NCI-H1092 (cell line): ENCODE measurements around the gene CD2BP2.
"Not testable (repeated sequence)": the region's sequence is repeated elsewhere in the genome, so short reads cannot be mapped to it uniquely, and the experiment has no call there.

Experiments used
- DNase-seq: peaks from one replicate; lab custom pipeline; 2025; lab: John Stamatoyannopoulos, UW

Gene CD2BP2

GRCh38 chr16:30355144-30355953, at the start of gene CD2BP2:
TSS of gene CD2BP2 (minus strand) at chr16:30355308. CDS start at chr16:30354681, 627 bp downstream.
- peak; percentile 98 for DNase-seq

GRCh38 chr16:30401768-30402425, 46.8 kb upstream of the CD2BP2 start:
- DNase-seq = no peak

GRCh38 chr16:30399435-30400186, 44.5 kb upstream of the CD2BP2 start:
- DNase-seq = no peak

GRCh38 chr16:30398661-30399434, 43.7 kb upstream of the CD2BP2 start:
- no peak for DNase-seq

GRCh38 chr16:30397776-30398660, 42.9 kb upstream of the CD2BP2 start:
- DNase-seq = no peak

GRCh38 chr16:30397056-30397455, 41.9 kb upstream of the CD2BP2 start:
- DNase-seq = no peak

- DNase-seq = not testable (repeated sequence)
Observed at GRCh38 chr16:30396627-30397026, 41.5 kb upstream of the CD2BP2 start.

GRCh38 chr16:30395992-30396585, 41.0 kb upstream of the CD2BP2 start:
- no peak for DNase-seq

- DNase-seq = peak; percentile 88
Observed at GRCh38 chr16:30395155-30395991, 40.3 kb upstream of the CD2BP2 start, which contains the start of gene ZNF48. TSS of gene ZNF48 (plus strand) at chr16:30395420. CDS start at chr16:30395795, 375 bp downstream.

- DNase-seq = no peak
Observed at GRCh38 chr16:30394592-30395154, 39.6 kb upstream of the CD2BP2 start.

- DNase-seq = no peak
Observed at GRCh38 chr16:30383521-30383920, 28.4 kb upstream of the CD2BP2 start.

GRCh38 chr16:30382111-30382881, 27.2 kb upstream of the CD2BP2 start, which contains the start of gene SEPTIN1:
TSS of gene SEPTIN1 (minus strand) at chr16:30382561. CDS start at chr16:30382542, 19 bp downstream.
- DNase-seq = no peak

- no peak for DNase-seq
Observed at GRCh38 chr16:30381291-30382041, 26.4 kb upstream of the CD2BP2 start.

GRCh38 chr16:30380803-30381208, 25.7 kb upstream of the CD2BP2 start:
- DNase-seq = no peak

GRCh38 chr16:30380072-30380802, 25.1 kb upstream of the CD2BP2 start:
- DNase-seq = no peak

GRCh38 chr16:30379158-30379783, 24.2 kb upstream of the CD2BP2 start:
- no peak for DNase-seq
